ENCODE data around the gene ZNF738.
A peak's percentile ranks its signal among the peaks of the same experiment; 100 is the strongest.
"Not testable (repeated sequence)": the region's sequence is repeated elsewhere in the genome, so short reads cannot be mapped to it uniquely, and the experiment has no call there.

Gene ZNF738

GRCh38 chr19:21358768-21359451 lies at the start of gene ZNF738:
ZNF738 (plus strand) TSS chr19:21359000; CDS start chr19:21359141, 141 bp downstream.
- peak; percentile 95 for DNase-seq (ENCODE audit: low read depth, low spot score)

DNA sequence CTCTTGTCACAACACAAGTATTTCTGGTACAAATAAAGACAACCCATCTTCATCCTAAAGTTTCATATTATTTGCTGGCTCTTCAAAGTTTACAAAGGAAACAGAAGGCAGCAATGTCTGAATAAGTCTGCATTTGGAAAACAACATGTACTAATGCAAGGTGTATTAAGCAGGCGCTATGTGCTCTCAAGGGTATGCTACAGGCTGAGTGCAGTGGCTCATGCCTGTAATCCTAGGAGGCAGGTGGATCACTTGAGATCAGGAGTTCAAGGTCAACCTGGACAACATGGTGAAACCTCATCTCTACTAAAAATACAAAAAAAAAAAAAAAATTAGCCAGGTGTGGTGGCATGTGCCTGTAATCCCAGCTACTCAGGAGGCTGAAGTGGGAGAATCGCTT lies 46.0 kb upstream of the ZNF738 start:
- not testable (repeated sequence) for DNase-seq (ENCODE audit: low read depth, low spot score)

DNA sequence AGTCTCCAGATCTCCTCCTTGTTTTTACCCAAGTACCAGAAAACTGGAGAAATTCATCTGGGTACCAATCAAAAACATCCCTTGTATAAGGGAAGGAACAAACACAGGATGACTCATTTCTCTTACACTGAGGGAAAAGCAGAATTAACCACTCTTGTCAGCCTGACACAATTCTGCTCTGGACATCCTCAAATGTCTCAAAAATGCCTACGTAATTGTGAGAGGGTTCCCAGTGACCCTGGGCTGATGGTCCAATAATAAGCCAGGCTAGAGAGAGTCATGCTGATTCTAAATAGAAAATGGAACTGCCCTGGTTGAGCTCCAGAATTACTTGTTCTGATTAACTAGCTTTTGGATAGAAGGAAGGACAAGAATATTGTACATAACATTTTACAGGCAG lies 44.1 kb upstream of the ZNF738 start:
- DNase-seq (ENCODE audit: low read depth, low spot score), result no peak

- no peak for DNase-seq (ENCODE audit: low read depth, low spot score)
Observed at GRCh38 chr19:21317821-21318220, 41.0 kb upstream of the ZNF738 start.

DNA sequence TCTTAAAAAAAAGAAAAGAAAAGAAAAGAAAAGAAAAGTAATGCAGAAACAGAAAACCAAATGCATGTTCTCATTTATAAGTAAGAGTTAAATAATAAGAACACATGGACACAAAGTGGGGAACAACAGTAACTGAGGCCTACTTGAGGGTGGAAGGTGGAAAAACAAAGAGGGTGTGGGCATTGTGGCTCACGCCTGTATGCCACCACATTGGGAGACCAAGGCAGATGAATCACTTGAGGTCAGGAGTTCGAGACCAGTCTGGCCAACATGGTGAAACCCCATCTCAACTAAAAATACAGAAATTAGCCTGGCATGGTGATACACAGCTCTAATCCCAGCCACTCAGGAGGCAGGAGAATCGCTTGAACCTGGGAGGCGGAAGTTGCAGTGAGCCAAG lies 37.7 kb upstream of the ZNF738 start:
- DNase-seq (ENCODE audit: low read depth, low spot score), result no peak

GRCh38 chr19:21321996-21322395 lies 36.8 kb upstream of the ZNF738 start:
- DNase-seq (ENCODE audit: low read depth, low spot score), result no peak

DNA sequence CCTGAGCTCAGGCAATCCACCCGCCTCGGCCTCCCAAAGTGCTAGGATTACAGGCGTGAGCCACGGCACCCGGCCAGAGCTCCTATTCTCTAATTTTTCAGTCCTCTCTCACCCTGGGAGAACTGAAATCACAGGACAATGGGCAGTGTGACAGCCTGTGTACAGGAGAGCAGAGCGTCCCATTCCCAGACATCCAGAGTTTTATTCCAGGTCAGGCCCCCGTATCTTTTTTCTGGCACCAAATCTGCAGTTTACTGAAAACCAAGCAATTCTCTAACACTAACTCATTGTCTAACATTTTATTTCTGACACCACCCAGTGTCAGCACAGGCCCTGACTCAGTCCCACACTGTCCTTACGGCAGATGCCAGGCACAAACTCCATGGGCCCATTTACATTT lies 36.3 kb upstream of the ZNF738 start:
- DNase-seq (ENCODE audit: low read depth, low spot score), result no peak

GRCh38 chr19:21323000-21323399 lies 35.8 kb upstream of the ZNF738 start:
- no peak for DNase-seq (ENCODE audit: low read depth, low spot score)

GRCh38 chr19:21326169-21326568 lies 32.6 kb upstream of the ZNF738 start:
- DNase-seq (ENCODE audit: low read depth, low spot score), result no peak

DNA sequence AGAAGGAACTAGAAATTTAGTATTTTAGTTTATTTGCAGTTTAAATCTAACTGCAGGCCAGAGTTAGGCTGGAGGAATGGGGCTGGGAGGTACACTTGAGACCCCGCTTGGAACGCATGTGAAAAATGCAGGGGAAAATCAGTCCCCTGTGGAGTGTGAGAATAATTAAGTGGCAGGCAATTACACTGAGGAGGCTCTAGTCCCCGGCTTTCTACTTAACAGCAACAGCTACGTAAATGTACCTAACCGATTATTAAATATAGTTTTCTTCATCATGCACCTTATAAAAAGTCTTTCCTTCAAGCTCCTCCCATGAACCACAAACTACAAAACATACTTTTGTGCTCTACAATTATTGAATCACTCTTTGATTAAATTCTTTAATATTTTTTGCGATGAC lies 30.4 kb upstream of the ZNF738 start:
- no peak for DNase-seq (ENCODE audit: low read depth, low spot score)

DNA sequence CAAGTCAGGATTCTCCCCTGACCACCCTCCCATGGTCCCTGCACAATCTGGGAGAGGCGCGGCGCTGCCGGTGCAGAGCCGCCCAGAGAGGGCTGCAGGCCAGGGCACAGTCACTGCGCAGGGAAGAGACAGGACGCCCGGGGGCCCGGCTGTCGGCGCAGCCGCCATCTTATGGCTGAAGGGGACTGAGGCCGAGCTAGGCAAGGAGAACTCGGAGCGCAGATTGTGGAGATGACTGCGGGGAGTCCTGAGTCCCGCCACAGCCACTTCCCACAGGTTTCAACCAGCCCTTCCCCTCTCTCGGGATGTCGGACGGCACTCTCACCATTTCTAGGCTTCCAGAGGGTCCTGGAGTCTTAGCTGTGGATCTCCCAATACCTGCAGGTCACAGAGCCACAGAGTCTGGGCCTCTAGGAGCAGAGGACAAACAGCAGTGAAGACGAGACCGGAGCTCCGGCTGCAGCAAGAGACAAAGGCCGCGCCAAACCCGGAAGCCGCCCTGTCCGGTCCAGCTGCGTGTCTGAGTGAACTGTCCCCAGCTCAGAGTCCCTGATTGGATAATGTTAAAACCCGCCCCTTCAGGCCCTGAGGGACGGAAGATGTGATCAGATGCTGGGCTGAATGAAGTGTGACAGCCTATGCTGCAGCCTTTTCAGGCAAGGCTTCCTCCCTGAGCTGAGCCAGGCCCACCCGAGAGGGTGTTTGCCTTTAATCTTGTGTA lies 29.8 kb upstream of the ZNF738 start, which contains the start of gene ZNF708:
Gene ZNF708 (minus strand): TSS at position 526 of the 721 bp plus-strand sequence. CDS start 198 bp downstream, at position 328.
- peak; percentile 92 for DNase-seq (ENCODE audit: low read depth, low spot score)

DNA sequence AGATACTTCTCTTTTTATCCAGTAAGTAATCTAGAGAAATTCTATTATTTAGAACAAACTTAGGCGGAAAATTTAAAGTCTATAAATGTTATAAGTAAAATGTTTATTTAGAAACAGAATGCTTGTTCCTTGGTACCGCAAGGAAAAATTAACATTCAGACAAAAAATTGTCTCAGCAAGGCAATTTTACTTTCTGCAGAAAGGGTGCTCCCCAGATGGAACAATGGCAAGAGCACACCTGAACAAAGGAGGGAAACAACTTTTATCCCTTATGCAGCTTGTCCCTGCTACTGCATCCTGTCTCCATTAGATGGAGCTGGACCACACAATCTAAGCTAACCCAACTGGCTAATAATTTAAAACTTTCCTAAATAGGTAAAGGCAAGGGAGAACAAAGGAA lies 23.1 kb upstream of the ZNF738 start:
- DNase-seq (ENCODE audit: low read depth, low spot score), result no peak

DNA sequence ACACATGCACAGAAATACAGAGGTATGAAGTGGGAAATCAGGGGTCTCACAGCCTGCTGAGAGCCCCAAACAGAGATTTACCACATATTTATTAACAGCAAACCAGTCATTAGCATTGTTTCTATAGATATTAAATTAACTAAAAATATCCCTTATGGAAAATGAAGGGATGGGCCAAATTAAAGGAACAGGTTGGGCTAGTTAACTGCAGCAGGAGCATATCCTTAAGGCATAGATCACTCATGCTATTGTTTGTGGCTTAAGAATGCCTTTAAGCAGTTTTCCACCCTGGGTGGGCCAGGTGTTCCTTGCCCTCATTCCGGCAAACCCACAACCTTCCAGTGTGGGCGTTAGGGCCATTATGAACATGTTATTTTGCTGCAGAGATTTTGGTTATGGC lies 14.0 kb upstream of the ZNF738 start:
- not testable (repeated sequence) for DNase-seq (ENCODE audit: low read depth, low spot score)

DNA sequence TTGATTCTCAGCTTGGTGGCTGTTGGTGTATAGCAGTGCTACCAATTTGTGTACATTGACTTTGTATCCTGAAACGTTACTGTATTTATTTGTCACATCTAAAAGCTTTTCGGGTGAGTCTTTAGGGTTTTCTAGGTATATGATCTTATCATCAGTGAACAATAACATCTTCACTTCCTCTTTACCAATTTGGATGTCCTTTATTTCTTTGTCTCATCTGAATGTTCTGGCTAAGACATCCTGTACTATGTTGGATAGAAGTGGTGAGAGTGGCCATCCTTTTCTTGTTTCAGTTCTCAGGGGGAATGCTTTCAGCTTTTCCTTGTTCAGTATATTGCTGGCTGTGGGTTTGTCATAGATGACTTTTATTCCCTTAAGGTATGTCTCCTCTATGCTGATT lies 6.0 kb upstream of the ZNF738 start:
- no peak for DNase-seq (ENCODE audit: low read depth, low spot score)

DNA sequence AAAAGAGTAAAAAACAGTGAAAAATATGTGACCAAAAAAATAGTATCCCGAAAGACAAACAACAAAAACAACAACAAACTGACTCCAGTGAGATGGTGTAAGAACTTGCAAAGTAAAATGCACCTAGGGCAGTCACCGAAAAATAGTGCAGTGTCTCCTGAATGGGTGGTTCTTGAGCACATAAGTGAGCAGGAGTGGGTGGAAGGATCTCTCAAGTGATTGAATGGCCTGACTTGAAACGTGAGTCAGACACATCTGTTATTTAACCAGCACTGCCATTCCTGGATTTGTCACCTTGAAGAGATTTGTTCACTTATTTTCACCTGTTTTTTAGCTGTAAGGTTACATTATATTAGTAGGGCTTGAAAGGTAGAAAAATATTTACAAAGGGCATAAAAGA lies 3.5 kb downstream of the ZNF738 start:
- no peak for DNase-seq (ENCODE audit: low read depth, low spot score)

- DNase-seq (ENCODE audit: low read depth, low spot score), result no peak
Observed at GRCh38 chr19:21383980-21384582, 25.3 kb downstream of the ZNF738 start.

- no peak for DNase-seq (ENCODE audit: low read depth, low spot score)
Observed at GRCh38 chr19:21396121-21396520, 37.3 kb downstream of the ZNF738 start.

- peak; percentile 93 for DNase-seq (ENCODE audit: low read depth, low spot score)
Observed at GRCh38 chr19:21396893-21397572, 38.2 kb downstream of the ZNF738 start, which contains the start of gene ZNF493. ZNF493 (plus strand) TSS chr19:21397133; CDS start chr19:21397238, 105 bp downstream.

DNA sequence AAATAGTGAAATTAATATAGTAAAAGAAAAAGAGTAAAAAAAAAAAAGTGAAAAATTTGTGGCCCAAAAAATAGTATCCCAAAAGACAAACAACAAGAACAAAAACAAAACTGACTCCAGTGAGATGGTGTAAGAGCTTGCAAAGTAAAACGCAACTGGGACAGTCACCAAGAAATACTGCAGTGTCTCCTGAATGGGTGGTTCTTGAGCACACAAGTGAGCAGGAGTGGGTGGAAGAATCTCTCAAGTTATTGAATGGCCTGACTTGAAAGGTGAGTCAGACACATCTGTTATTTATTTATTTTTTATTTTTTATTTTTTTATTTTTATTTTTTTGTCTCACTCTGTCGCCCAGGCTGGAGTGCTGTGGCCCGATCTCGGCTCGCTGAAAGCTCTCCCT lies 40.1 kb downstream of the ZNF738 start:
- DNase-seq (ENCODE audit: low read depth, low spot score), result no peak

GRCh38 chr19:21402303-21402985 lies 43.6 kb downstream of the ZNF738 start:
- DNase-seq (ENCODE audit: low read depth, low spot score), result no peak

GRCh38 chr19:21410166-21410565 lies 51.4 kb downstream of the ZNF738 start:
- DNase-seq (ENCODE audit: low read depth, low spot score), result no peak
